DOHH2 (cell line): ENCODE measurements around the gene SLC15A1.

Experiments used
- H3F3A ChIP-seq: fragments of 200-600 bp; sonication (generic), shearing (Covaris generic); 2 replicates; pipeline ENCODE4 v1.6.0; 2016; ENCODE audit warnings: antibody characterized with exemption, mild to moderate bottlenecking; ENCODE audit not compliant: control insufficient read depth, insufficient read depth
- H3K27ac ChIP-seq: fragments of 200-600 bp; sonication (generic); 2 replicates; pipeline ENCODE4 v1.5.1; 2014; ENCODE audit warnings: low read depth, mild to moderate bottlenecking, low read length, moderate library complexity
- H3K27me3 ChIP-seq: fragments of 200-600 bp; sonication (generic); 2 replicates; pipeline ENCODE4 v1.6.1; 2014; ENCODE audit warnings: mild to moderate bottlenecking, low read length, mixed read lengths; ENCODE audit not compliant: control insufficient read depth
- H3K36me3 ChIP-seq: fragments of 200-600 bp; sonication (generic); 2 replicates; pipeline ENCODE4 v1.6.1; 2014; ENCODE audit warnings: mild to moderate bottlenecking, low read length, moderate library complexity, mixed read lengths; ENCODE audit not compliant: control insufficient read depth
- H3K4me1 ChIP-seq: fragments of 200-600 bp; sonication (generic); 2 replicates; pipeline ENCODE4 v1.6.1; 2014; ENCODE audit warnings: mild to moderate bottlenecking, low read length, mixed read lengths; ENCODE audit not compliant: control insufficient read depth
- H3K4me2 ChIP-seq: fragments of 200-600 bp; sonication (generic); 2 replicates; pipeline ENCODE4 v1.6.0; 2014; ENCODE audit warnings: mild to moderate bottlenecking, low read length, moderate library complexity
- H3K4me3 ChIP-seq: fragments of 200-600 bp; sonication (generic); 2 replicates; pipeline ENCODE4 v1.5.1; 2014; ENCODE audit warnings: mild to moderate bottlenecking, low read length, mixed read lengths
- H3K79me2 ChIP-seq: fragments of 200-600 bp; sonication (generic); 2 replicates; pipeline ENCODE4 v1.6.1; 2014; ENCODE audit warnings: mild to moderate bottlenecking, low read length, mixed read lengths; ENCODE audit not compliant: control insufficient read depth
- H3K9me2 ChIP-seq: fragments of 200-600 bp; sonication (generic); replicated peaks from 2 replicates; pipeline ENCODE4 v1.6.1; 2014; ENCODE audit warnings: mild to moderate bottlenecking, low read length, mixed read lengths; ENCODE audit not compliant: control insufficient read depth
- H3K9me3 ChIP-seq: fragments of 200-600 bp; sonication (generic); 2 replicates; pipeline ENCODE4 v1.6.1; 2014; ENCODE audit warnings: antibody characterized with exemption, low read length, mixed read lengths; ENCODE audit not compliant: control insufficient read depth, insufficient read depth
- H4K20me1 ChIP-seq: fragments of 200-600 bp; sonication (generic); 2 replicates; pipeline ENCODE4 v1.6.0; 2014; ENCODE audit warnings: low read depth, mild to moderate bottlenecking, antibody characterized with exemption, low read length, moderate library complexity; ENCODE audit not compliant: control insufficient read depth, insufficient read depth
- CTCF ChIP-seq: fragments of 200-600 bp; sonication (generic); IDR thresholded peaks from one replicate; pipeline ENCODE4 v1.5.1; 2014; ENCODE audit warnings: antibody characterized with exemption, mild to moderate bottlenecking, low read depth, low read length; ENCODE audit not compliant: poor library complexity, severe bottlenecking
- EZH2phosphoT487 ChIP-seq: fragments of 200-600 bp; sonication (generic); IDR thresholded peaks from 2 replicates; pipeline ENCODE4 v1.6.1; 2017; ENCODE audit warnings: borderline replicate concordance, mild to moderate bottlenecking, antibody characterized with exemption, low read length, moderate library complexity, mixed read lengths

The SLC15A1 gene

GRCh38 chr13:98721825-98722510, 30.5 kb downstream of the SLC15A1 start:
- no peak overlapping the region for H3K4me3 ChIP-seq
- no peak for TF ChIP-seq EZH2phosphoT487
- no peak for TF ChIP-seq CTCF
- no peaks in the 10 kb centered on the region for H3K9me2 ChIP-seq
- no peaks in the 10 kb centered on the region for H3K79me2 ChIP-seq
- no peaks in the 10 kb centered on the region for H3K36me3 ChIP-seq
- no peaks in the 10 kb centered on the region for H4K20me1 ChIP-seq
- H3K9me3 ChIP-seq = no peaks in the 10 kb centered on the region
- H3K27ac ChIP-seq = no peak overlapping the region
- no peaks in the 10 kb centered on the region for H3K27me3 ChIP-seq
- no peaks in the 10 kb centered on the region for H3K4me1 ChIP-seq
- H3F3A ChIP-seq = no peaks in the 10 kb centered on the region
- H3K4me2 ChIP-seq = no peak overlapping the region

- Histone ChIP-seq H4K20me1 (no peaks in the 10 kb centered on the region), H3K27me3 (no peaks in the 10 kb centered on the region), H3K79me2 (no peaks in the 10 kb centered on the region), H3K27ac (no peak overlapping the region), H3K9me2 (no peaks in the 10 kb centered on the region), H3K36me3 (no peaks in the 10 kb centered on the region), H3K4me1 (no peaks in the 10 kb centered on the region), H3K4me2 (no peak overlapping the region), H3K9me3 (no peaks in the 10 kb centered on the region), H3F3A (no peaks in the 10 kb centered on the region), H3K4me3 (no peak overlapping the region)
- TF ChIP-seq EZH2phosphoT487 (no peak), CTCF (no peak)
Measured at GRCh38 chr13:98719527-98720250, 32.8 kb downstream of the SLC15A1 start.

- no peaks in the 10 kb centered on the region for H3K4me1 ChIP-seq
- H3K4me2 ChIP-seq = no peak overlapping the region
- TF ChIP-seq EZH2phosphoT487 (no peak), CTCF (no peak)
- H3K9me2 ChIP-seq = no peaks in the 10 kb centered on the region
- H3K27ac ChIP-seq = no peak overlapping the region
- no peaks in the 10 kb centered on the region for H3F3A ChIP-seq
- no peaks in the 10 kb centered on the region for H4K20me1 ChIP-seq
- no peaks in the 10 kb centered on the region for H3K9me3 ChIP-seq
- H3K79me2 ChIP-seq = no peaks in the 10 kb centered on the region
- no peaks in the 10 kb centered on the region for H3K27me3 ChIP-seq
- no peaks in the 10 kb centered on the region for H3K36me3 ChIP-seq
- no peak overlapping the region for H3K4me3 ChIP-seq
Measured at GRCh38 chr13:98717891-98718290, 34.6 kb downstream of the SLC15A1 start.
